Bronchial epithelial cell (primary cell): ENCODE data around the gene PPM1M. TPM values are rescaled to one million over a fixed set of nuclear protein-coding genes. Genes with fewer than 3 reads are reported as not detected.
A peak's percentile ranks its signal among the peaks of the same experiment; 100 is the strongest.

ENCODE experiments used
- DNase-seq: peaks from one replicate; pipeline ENCODE4 v3.0.0-alpha.2; 2010; ENCODE audit warnings: low read depth
- FAIRE-seq: peaks from 2 replicates; lab custom pipeline; 2011; peaks lifted over from hg19 to GRCh38; lab: Jason Lieb, UNC
- H3K27me3 ChIP-seq: 2 replicates; pipeline ENCODE4 v1.5.1; 2011; ENCODE audit warnings: low read length; ENCODE audit not compliant: control insufficient read depth, insufficient read depth
- H3K36me3 ChIP-seq: 2 replicates; pipeline ENCODE4 v1.5.1; 2011; ENCODE audit warnings: low read length; ENCODE audit not compliant: control insufficient read depth, insufficient read depth
- H3K4me3 ChIP-seq: 2 replicates; pipeline ENCODE4 v1.5.1; 2011; ENCODE audit warnings: mild to moderate bottlenecking, low read depth, low read length, control low read depth
- CTCF ChIP-seq: IDR thresholded peaks from 2 replicates; pipeline ENCODE4 v1.5.1; 2011; ENCODE audit warnings: mild to moderate bottlenecking, moderate library complexity, low read length, control low read depth, inconsistent platforms; ENCODE audit not compliant: insufficient read depth, severe bottlenecking
- total RNA-seq: library from RNA; depleted of rRNA; stranded (reverse); fragments of >200 nt; gene quantifications from 2 replicates; pipeline ENCODE4 v1.2.1, GENCODE V29; 2014

PPM1M gene
- total RNA-seq, 1 donor from 2014 or later = 2.6 TPM

- DNase-seq = no peak
Observed at GRCh38 chr3:52289747-52290595, 44.4 kb downstream of the PPM1M start.

GRCh38 chr3:52290596-52291507, 45.3 kb downstream of the PPM1M start:
- no peak for FAIRE-seq
- Histone ChIP-seq H3K36me3 (peaks cover 15% of the 10 kb centered on the region), H3K4me3 (no peak overlapping the region), H3K27me3 (no peaks in the 10 kb centered on the region)
- no peak for TF ChIP-seq CTCF
- no peak for DNase-seq

More at GRCh38 chr3:52289747-52290595, 44.4 kb downstream of the PPM1M start:
- FAIRE-seq = no peak
- H3K4me3 ChIP-seq = no peak overlapping the region
- peaks cover 15% of the 10 kb centered on the region for H3K36me3 ChIP-seq
- H3K27me3 ChIP-seq = no peaks in the 10 kb centered on the region
- no peak for TF ChIP-seq CTCF

GRCh38 chr3:52291508-52292181, 46.1 kb downstream of the PPM1M start:
- DNase-seq (no peak), FAIRE-seq (no peak)
- Histone ChIP-seq H3K36me3 (peaks cover 15% of the 10 kb centered on the region), H3K4me3 (no peak overlapping the region), H3K27me3 (no peaks in the 10 kb centered on the region)
- peak; percentile 45 for TF ChIP-seq CTCF

GRCh38 chr3:52292247-52293065, 46.9 kb downstream of the PPM1M start:
- TF ChIP-seq CTCF = no peak
- H3K4me3 ChIP-seq = no peak overlapping the region
- H3K36me3 ChIP-seq = peaks cover 15% of the 10 kb centered on the region
- peaks cover 1% of the 10 kb centered on the region for H3K27me3 ChIP-seq
- DNase-seq (no peak), FAIRE-seq (no peak)
